AG10803 (cell line): ENCODE data around the gene ZC3H8.

ENCODE experiments used
- DNase-seq: peaks from one replicate; pipeline ENCODE4 v3.0.0; 2010; ENCODE audit warnings: low read depth
- H3K4me3 ChIP-seq: 2 replicates; pipeline ENCODE4 v1.5.1; 2011; ENCODE audit warnings: mild to moderate bottlenecking, low read length, control low read depth
- CTCF ChIP-seq: conservative IDR thresholded peaks from 2 replicates; pipeline ENCODE4 v1.5.1; 2011; ENCODE audit warnings: mild to moderate bottlenecking, low read length, control low read depth, inconsistent platforms

ZC3H8 gene

GRCh38 chr2:112181571-112182290 is 73.1 kb downstream of the ZC3H8 start:
- H3K4me3 ChIP-seq = no peak overlapping the region
- TF ChIP-seq CTCF = no peak
- DNase-seq = no peak

DNA sequence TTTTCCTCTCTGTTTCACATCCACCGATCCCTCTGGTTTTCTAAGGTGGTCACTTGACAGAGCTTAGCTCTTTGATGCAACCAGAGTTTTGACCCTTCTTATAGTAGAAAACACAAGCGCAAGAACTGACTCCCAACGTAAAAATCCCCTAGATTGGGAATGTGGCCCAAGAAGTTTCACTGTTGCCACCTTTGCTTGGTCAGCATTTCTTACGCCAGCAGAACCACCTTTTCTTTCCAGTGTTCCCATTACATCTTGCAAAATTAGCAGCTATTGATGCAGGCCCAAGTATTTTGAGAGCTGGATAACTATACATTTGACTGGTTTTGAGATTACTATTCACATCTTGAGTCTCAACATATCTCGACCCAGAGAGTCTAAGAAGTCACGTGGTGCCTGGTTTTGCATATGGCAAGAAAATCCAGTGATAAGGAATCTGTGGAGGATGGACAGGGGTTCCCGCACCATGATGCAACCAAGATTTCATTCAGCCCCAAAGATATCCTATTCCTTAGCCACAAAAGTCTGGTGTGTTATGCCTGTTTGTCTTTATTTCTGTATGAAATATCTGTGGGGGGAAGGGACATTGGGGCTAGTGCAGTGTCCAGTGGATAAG is 78.8 kb downstream of the ZC3H8 start:
- DNase-seq = no peak
- no peak for TF ChIP-seq CTCF
- no peak overlapping the region for H3K4me3 ChIP-seq

DNA sequence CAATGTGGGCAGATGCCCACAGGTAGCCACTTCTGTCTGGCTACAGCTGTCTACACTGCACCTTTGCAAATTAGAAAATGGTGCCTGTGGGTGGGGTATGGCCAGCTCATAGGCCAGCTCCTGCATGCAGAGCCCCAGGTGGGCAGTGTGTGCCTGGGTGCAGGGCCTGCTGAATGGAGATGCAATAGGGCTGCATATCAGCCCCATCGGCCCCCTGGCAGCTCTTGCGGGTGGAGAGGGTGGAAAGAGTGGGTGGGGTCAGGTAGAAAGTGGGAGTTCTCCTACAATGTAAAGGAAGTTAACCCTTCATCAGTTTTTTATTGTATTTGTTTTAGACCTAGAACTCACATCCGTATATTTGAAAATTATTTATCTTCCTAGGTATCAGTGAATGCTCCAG is 79.5 kb downstream of the ZC3H8 start:
- TF ChIP-seq CTCF = no peak
- no peak for DNase-seq
- no peak overlapping the region for H3K4me3 ChIP-seq

DNA sequence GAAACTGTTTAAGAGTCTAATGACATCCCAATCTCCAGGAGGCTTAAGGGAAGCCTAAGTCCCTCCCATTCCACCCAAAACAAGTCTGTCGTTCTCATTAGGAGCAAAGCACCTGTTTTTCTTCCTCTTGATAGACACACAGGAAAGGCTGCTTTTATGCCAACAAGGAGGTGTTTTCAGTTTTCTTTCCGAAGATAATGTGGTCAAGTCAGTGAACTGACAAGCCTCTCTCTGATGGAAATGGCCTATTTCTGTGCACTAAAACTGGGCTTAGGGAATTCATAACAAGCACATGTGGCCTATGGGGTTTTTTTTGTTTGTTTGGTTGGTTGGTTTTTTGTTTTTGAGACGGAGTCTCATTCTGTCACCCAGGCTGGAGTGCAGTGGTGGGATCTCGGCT is 80.5 kb downstream of the ZC3H8 start:
- H3K4me3 ChIP-seq = no peak overlapping the region
- no peak for TF ChIP-seq CTCF
- DNase-seq = no peak

- DNase-seq = no peak
- no peak for TF ChIP-seq CTCF
- no peak overlapping the region for H3K4me3 ChIP-seq
These were observed 81.1 kb downstream of the ZC3H8 start for GRCh38 chr2:112173646-112174319.

- DNase-seq = no peak
- no peak for TF ChIP-seq CTCF
- no peak overlapping the region for H3K4me3 ChIP-seq
These were observed 84.3 kb downstream of the ZC3H8 start for GRCh38 chr2:112170495-112170894.
